ENCODE results near the gene SLC30A2. TPM values are rescaled to one million over a fixed set of nuclear protein-coding genes. Genes with fewer than 3 reads are reported as not detected.

Gene SLC30A2
- total and polyA plus RNA-seq, 10 of the 15 experiments (the other 5 are each of a cell fraction or from before 2014, with no cell fraction given): 0.13 TPM; not detected in 9

GRCh38 chr1:25993197-25993951 is 52.5 kb downstream of the SLC30A2 start:
- peaks cover 6% of the 10 kb centered on the region for H3K79me2 ChIP-seq (ENCODE audit: control insufficient read depth, insufficient read depth, low read length)
- ATAC-seq (no peak), DNase-seq (ENCODE audit: low read depth, low spot score) (no peak), FAIRE-seq (no peak)
- intact Hi-C loops (cut with micrococcal nuclease; ENCODE audit: unreplicated experiment) (no loop called here), in situ Hi-C loops (cut with MboI) (no loop called here)
- H2AFZ ChIP-seq (ENCODE audit: control insufficient read depth, low read depth, low read length): no peak overlapping the region
- H4K20me1 ChIP-seq (ENCODE audit: control insufficient read depth, insufficient read depth): no peaks in the 10 kb centered on the region
- H3K27me3 ChIP-seq (replicated peaks in 1 of 2; ENCODE audit: control insufficient read depth in 2 of 2, insufficient read depth in 2 of 2, low read length in 1 of 2): no peaks in the 10 kb centered on the region
- no peaks in the 10 kb centered on the region for H3K9me3 ChIP-seq (replicated peaks; ENCODE audit: control insufficient read depth, insufficient read depth, low read length)
- SMC1A ChIA-PET (ENCODE audit: uncharacterized antibody, unreplicated experiment): interaction anchor here (0.6 to 11.2 kb wide), 3 partner anchors 11 to 790 kb away, joined by 3 to 319 read pairs (median 4); partner anchors contain the start of gene STMN1
- no TSS peak for BruUV-seq (replicated peaks)
- H3K36me3 ChIP-seq (ENCODE audit: control insufficient read depth in 2 of 2, insufficient read depth in 2 of 2, low read length in 1 of 2): peaks cover 0 to 6% of the 10 kb centered on the region in 2 experiments; a peak in 2 of 4 replicates
- H3K4me3 ChIP-seq: no peak overlapping the region
- H3K9ac ChIP-seq (ENCODE audit: control insufficient read depth, insufficient read depth, low read length): no peak overlapping the region
- CTCF ChIA-PET: interaction anchor here (0.6 to 7.7 kb wide), 6 partner anchors 34 to 1995 kb away, joined by 3 to 383 read pairs (median 5); no protein-coding TSS in a partner anchor
- H3K4me2 ChIP-seq (ENCODE audit: control insufficient read depth, insufficient read depth): no peak overlapping the region
- RAD21 ChIA-PET (ENCODE audit: unreplicated experiment): interaction anchor here (8.0 kb wide), 1 partner anchor 94 kb away, joined by 296 read pairs; the partner anchor contains the start of gene STMN1
- TF ChIP-seq TAF1 (IDR thresholded peaks at IDR 0.05; ENCODE audit: borderline replicate concordance, low read depth, low read length) (no peak), STAT3 (IDR thresholded peaks at IDR 0.05; ENCODE audit: low read depth, low read length) (no peak), BCLAF1 (IDR thresholded peaks at IDR 0.05) (no peak), SMAD1 (IDR thresholded peaks at IDR 0.05; ENCODE audit: low read depth, partially characterized antibody) (no peak), IKZF2 (IDR thresholded peaks at IDR 0.05) (no peak), BHLHE40 (IDR thresholded peaks at IDR 0.05; ENCODE audit: borderline replicate concordance in 1 of 2, low read depth in 2 of 2, low read length in 1 of 2) (no peak), ZNF274 (IDR thresholded peaks at IDR 0.05; ENCODE audit: insufficient read depth, insufficient read length) (no peak), BMI1 (IDR thresholded peaks at IDR 0.05; ENCODE audit: borderline replicate concordance) (no peak), ZNF24 (IDR thresholded peaks at IDR 0.05) (no peak), TBL1XR1 (IDR thresholded peaks at IDR 0.05; ENCODE audit: low read depth, low read length) (no peak), USF2 (IDR thresholded peaks at IDR 0.05; ENCODE audit: borderline replicate concordance, low read depth, low read length) (no peak)
- TF ChIP-seq, protein P1, sequence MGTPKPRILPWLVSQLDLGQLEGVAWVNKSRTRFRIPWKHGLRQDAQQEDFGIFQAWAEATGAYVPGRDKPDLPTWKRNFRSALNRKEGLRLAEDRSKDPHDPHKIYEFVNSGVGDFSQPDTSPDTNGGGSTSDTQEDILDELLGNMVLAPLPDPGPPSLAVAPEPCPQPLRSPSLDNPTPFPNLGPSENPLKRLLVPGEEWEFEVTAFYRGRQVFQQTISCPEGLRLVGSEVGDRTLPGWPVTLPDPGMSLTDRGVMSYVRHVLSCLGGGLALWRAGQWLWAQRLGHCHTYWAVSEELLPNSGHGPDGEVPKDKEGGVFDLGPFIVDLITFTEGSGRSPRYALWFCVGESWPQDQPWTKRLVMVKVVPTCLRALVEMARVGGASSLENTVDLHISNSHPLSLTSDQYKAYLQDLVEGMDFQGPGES (IDR thresholded peaks at IDR 0.05): no peak
- TF ChIP-seq, protein P2, sequence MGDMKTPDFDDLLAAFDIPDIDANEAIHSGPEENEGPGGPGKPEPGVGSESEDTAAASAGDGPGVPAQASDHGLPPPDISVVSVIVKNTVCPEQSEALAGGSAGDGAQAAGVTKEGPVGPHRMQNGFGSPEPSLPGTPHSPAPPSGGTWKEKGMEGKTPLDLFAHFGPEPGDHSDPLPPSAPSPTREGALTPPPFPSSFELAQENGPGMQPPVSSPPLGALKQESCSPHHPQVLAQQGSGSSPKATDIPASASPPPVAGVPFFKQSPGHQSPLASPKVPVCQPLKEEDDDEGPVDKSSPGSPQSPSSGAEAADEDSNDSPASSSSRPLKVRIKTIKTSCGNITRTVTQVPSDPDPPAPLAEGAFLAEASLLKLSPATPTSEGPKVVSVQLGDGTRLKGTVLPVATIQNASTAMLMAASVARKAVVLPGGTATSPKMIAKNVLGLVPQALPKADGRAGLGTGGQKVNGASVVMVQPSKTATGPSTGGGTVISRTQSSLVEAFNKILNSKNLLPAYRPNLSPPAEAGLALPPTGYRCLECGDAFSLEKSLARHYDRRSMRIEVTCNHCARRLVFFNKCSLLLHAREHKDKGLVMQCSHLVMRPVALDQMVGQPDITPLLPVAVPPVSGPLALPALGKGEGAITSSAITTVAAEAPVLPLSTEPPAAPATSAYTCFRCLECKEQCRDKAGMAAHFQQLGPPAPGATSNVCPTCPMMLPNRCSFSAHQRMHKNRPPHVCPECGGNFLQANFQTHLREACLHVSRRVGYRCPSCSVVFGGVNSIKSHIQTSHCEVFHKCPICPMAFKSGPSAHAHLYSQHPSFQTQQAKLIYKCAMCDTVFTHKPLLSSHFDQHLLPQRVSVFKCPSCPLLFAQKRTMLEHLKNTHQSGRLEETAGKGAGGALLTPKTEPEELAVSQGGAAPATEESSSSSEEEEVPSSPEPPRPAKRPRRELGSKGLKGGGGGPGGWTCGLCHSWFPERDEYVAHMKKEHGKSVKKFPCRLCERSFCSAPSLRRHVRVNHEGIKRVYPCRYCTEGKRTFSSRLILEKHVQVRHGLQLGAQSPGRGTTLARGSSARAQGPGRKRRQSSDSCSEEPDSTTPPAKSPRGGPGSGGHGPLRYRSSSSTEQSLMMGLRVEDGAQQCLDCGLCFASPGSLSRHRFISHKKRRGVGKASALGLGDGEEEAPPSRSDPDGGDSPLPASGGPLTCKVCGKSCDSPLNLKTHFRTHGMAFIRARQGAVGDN (IDR thresholded peaks at IDR 0.05): no peak
- H3K27ac ChIP-seq (ENCODE audit: control insufficient read depth, insufficient read depth): no peak overlapping the region
- WGBS (ENCODE audit: insufficient coverage, insufficient replicate concordance, low lambda C conversion rate, missing lambda C conversion rate): 87% methylated on average over 8 of the region's 8 CpGs
- POLR2A ChIA-PET: interaction anchor here (0.9 to 9.8 kb wide), 2 partner anchors 9 to 93 kb away, joined by 4 to 116 read pairs; no protein-coding TSS in a partner anchor
- H3K4me1 ChIP-seq (ENCODE audit: control insufficient read depth, insufficient read depth, low read length): peaks cover 8% of the 10 kb centered on the region
